HepG2 (cell line): ENCODE measurements around the gene THOC6.

Source experiments
- NFYB ChIP-seq: sonication (generic); formaldehyde crosslinking; IDR thresholded peaks from 2 replicates; pipeline ENCODE4 v1.4.0; 2020; ENCODE audit warnings: missing genetic modification reagents
- TAF1 ChIP-seq: sonication (generic); formaldehyde crosslinking; IDR thresholded peaks from 2 replicates; pipeline ENCODE4 v1.4.0; 2020; ENCODE audit warnings: missing genetic modification reagents
- TF ChIP-seq, protein P1 (sequence below): sonication (generic); formaldehyde crosslinking; IDR thresholded peaks from 2 replicates; pipeline ENCODE4 v1.5.0; 2020; ENCODE audit warnings: mild to moderate bottlenecking, missing genetic modification reagents, moderate library complexity
- TF ChIP-seq, protein P2 (sequence below), 2 experiments: sonication (generic) in 1 of 2; formaldehyde crosslinking in 1 of 2; IDR thresholded peaks; 2 replicates each; pipeline versions ENCODE4 v1.4.0 to v1.6.1; 2018 to 2020; ENCODE audit warnings: missing genetic modification reagents in 2 of 2, borderline replicate concordance in 1 of 2, low read depth in 1 of 2, mild to moderate bottlenecking in 1 of 2, missing biosample characterization in 1 of 2
- TF ChIP-seq, protein P3 (sequence below), 2 experiments: IDR thresholded peaks; 2 replicates each; pipeline ENCODE4 v1.6.1; 2011 to 2012; ENCODE audit warnings: low read length in 2 of 2, borderline replicate concordance in 1 of 2, low read depth in 1 of 2, mild to moderate bottlenecking in 1 of 2, moderate library complexity in 1 of 2
- TF ChIP-seq, protein P4 (sequence below): sonication (generic); formaldehyde crosslinking; IDR thresholded peaks from 2 replicates; pipeline ENCODE4 v1.5.0; 2020; ENCODE audit warnings: mild to moderate bottlenecking, missing genetic modification reagents, borderline replicate concordance

DNA sequence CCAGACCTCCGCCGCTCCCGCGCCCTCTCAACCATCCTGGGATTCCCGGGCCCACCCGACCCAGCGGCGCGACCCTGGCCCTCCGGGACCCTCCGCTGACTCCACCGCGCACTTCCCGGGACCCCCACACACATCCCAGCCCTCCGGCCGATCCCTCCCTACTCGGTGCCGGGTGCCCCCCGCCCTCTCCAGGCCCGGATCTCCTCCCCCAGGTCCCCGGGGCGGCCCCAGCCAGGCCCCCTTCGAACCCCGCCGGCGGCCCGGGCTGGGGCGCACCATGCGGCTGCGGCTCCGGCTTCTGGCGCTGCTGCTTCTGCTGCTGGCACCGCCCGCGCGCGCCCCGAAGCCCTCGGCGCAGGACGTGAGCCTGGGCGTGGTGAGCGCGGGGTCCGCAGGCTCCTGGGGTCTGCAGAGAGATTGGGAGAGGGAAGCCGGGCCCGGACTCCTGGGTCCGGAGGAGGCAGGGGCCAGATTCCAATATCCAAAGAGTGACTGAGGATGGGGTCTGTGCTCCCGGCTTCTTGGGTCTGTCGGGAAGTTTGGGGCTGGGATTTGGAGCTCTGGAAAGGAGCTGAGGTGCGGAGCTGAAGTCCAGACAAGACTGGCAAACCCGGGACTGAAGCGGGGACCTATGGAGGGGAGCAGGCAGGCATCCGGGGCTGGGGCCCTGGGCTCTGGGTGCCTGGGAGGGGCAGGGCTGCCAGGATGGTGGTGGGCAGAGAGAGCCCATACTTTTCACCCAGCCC, 23.0 kb downstream of the THOC6 start:
- TF ChIP-seq NFYB: no peak
- TF ChIP-seq, protein P1, sequence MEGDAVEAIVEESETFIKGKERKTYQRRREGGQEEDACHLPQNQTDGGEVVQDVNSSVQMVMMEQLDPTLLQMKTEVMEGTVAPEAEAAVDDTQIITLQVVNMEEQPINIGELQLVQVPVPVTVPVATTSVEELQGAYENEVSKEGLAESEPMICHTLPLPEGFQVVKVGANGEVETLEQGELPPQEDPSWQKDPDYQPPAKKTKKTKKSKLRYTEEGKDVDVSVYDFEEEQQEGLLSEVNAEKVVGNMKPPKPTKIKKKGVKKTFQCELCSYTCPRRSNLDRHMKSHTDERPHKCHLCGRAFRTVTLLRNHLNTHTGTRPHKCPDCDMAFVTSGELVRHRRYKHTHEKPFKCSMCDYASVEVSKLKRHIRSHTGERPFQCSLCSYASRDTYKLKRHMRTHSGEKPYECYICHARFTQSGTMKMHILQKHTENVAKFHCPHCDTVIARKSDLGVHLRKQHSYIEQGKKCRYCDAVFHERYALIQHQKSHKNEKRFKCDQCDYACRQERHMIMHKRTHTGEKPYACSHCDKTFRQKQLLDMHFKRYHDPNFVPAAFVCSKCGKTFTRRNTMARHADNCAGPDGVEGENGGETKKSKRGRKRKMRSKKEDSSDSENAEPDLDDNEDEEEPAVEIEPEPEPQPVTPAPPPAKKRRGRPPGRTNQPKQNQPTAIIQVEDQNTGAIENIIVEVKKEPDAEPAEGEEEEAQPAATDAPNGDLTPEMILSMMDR: no peak
- TF ChIP-seq, protein P2, sequence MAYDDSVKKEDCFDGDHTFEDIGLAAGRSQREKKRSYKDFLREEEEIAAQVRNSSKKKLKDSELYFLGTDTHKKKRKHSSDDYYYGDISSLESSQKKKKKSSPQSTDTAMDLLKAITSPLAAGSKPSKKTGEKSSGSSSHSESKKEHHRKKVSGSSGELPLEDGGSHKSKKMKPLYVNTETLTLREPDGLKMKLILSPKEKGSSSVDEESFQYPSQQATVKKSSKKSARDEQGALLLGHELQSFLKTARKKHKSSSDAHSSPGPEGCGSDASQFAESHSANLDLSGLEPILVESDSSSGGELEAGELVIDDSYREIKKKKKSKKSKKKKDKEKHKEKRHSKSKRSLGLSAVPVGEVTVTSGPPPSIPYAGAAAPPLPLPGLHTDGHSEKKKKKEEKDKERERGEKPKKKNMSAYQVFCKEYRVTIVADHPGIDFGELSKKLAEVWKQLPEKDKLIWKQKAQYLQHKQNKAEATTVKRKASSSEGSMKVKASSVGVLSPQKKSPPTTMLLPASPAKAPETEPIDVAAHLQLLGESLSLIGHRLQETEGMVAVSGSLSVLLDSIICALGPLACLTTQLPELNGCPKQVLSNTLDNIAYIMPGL (CRISPR knock-in tag; IDR thresholded peaks at IDR 0.05; ENCODE audit: borderline replicate concordance in 1 of 2, low read depth in 1 of 2): no peak
- TF ChIP-seq TAF1: no peak
- TF ChIP-seq, protein P3, sequence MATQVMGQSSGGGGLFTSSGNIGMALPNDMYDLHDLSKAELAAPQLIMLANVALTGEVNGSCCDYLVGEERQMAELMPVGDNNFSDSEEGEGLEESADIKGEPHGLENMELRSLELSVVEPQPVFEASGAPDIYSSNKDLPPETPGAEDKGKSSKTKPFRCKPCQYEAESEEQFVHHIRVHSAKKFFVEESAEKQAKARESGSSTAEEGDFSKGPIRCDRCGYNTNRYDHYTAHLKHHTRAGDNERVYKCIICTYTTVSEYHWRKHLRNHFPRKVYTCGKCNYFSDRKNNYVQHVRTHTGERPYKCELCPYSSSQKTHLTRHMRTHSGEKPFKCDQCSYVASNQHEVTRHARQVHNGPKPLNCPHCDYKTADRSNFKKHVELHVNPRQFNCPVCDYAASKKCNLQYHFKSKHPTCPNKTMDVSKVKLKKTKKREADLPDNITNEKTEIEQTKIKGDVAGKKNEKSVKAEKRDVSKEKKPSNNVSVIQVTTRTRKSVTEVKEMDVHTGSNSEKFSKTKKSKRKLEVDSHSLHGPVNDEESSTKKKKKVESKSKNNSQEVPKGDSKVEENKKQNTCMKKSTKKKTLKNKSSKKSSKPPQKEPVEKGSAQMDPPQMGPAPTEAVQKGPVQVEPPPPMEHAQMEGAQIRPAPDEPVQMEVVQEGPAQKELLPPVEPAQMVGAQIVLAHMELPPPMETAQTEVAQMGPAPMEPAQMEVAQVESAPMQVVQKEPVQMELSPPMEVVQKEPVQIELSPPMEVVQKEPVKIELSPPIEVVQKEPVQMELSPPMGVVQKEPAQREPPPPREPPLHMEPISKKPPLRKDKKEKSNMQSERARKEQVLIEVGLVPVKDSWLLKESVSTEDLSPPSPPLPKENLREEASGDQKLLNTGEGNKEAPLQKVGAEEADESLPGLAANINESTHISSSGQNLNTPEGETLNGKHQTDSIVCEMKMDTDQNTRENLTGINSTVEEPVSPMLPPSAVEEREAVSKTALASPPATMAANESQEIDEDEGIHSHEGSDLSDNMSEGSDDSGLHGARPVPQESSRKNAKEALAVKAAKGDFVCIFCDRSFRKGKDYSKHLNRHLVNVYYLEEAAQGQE (IDR thresholded peaks at IDR 0.05; ENCODE audit: borderline replicate concordance in 1 of 2, low read depth in 1 of 2, low read length in 2 of 2): no peak
- TF ChIP-seq, protein P4, sequence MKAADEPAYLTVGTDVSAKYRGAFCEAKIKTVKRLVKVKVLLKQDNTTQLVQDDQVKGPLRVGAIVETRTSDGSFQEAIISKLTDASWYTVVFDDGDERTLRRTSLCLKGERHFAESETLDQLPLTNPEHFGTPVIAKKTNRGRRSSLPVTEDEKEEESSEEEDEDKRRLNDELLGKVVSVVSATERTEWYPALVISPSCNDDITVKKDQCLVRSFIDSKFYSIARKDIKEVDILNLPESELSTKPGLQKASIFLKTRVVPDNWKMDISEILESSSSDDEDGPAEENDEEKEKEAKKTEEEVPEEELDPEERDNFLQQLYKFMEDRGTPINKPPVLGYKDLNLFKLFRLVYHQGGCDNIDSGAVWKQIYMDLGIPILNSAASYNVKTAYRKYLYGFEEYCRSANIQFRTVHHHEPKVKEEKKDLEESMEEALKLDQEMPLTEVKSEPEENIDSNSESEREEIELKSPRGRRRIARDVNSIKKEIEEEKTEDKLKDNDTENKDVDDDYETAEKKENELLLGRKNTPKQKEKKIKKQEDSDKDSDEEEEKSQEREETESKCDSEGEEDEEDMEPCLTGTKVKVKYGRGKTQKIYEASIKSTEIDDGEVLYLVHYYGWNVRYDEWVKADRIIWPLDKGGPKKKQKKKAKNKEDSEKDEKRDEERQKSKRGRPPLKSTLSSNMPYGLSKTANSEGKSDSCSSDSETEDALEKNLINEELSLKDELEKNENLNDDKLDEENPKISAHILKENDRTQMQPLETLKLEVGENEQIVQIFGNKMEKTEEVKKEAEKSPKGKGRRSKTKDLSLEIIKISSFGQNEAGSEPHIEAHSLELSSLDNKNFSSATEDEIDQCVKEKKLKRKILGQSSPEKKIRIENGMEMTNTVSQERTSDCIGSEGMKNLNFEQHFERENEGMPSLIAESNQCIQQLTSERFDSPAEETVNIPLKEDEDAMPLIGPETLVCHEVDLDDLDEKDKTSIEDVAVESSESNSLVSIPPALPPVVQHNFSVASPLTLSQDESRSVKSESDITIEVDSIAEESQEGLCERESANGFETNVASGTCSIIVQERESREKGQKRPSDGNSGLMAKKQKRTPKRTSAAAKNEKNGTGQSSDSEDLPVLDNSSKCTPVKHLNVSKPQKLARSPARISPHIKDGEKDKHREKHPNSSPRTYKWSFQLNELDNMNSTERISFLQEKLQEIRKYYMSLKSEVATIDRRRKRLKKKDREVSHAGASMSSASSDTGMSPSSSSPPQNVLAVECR (CRISPR knock-in tag): no peak
